NOMO-1 treated with dmso at 0.1 percent for 144 hours (cell line): Measurements from ENCODE around the gene U2SURP.

Source experiments
- DNase-seq: peaks from one replicate; lab custom pipeline; 2025; ENCODE audit not compliant: unreplicated experiment; lab: John Stamatoyannopoulos, UW

Gene U2SURP

GRCh38 chr3:143099210-143099609 is 97.8 kb downstream of the U2SURP start:
- no peak for DNase-seq

- no peak for DNase-seq
Measured at GRCh38 chr3:143099690-143100089, 98.3 kb downstream of the U2SURP start.

- DNase-seq, result no peak
Measured at GRCh38 chr3:143100451-143100850, 99.1 kb downstream of the U2SURP start.

- no peak for DNase-seq
Measured at GRCh38 chr3:143101792-143102381, 100.5 kb downstream of the U2SURP start.

- no peak for DNase-seq
Measured at GRCh38 chr3:143103652-143104051, 102.3 kb downstream of the U2SURP start.

GRCh38 chr3:143105170-143105569 is 103.8 kb downstream of the U2SURP start:
- no peak for DNase-seq

GRCh38 chr3:143109861-143110260 is 108.5 kb downstream of the U2SURP start:
- DNase-seq, result no peak
